C4-2B (cell line): ENCODE data around the gene CAPN7.
A peak's percentile ranks its signal among the peaks of the same experiment; 100 is the strongest.

Experiments
- H3K27ac ChIP-seq: fragments of 450-650 bp; 2 replicates; pipeline ENCODE4 v1.5.1; 2017
- ZFX ChIP-seq: fragments of 450-650 bp; IDR thresholded peaks from 2 replicates; pipeline ENCODE4 v1.6.1; 2017
- TF ChIP-seq, protein P1 (sequence below): fragments of 450-650 bp; conservative IDR thresholded peaks from 2 replicates; pipeline ENCODE4 v1.5.1; 2017; ENCODE audit warnings: mild to moderate bottlenecking

Gene CAPN7

DNA sequence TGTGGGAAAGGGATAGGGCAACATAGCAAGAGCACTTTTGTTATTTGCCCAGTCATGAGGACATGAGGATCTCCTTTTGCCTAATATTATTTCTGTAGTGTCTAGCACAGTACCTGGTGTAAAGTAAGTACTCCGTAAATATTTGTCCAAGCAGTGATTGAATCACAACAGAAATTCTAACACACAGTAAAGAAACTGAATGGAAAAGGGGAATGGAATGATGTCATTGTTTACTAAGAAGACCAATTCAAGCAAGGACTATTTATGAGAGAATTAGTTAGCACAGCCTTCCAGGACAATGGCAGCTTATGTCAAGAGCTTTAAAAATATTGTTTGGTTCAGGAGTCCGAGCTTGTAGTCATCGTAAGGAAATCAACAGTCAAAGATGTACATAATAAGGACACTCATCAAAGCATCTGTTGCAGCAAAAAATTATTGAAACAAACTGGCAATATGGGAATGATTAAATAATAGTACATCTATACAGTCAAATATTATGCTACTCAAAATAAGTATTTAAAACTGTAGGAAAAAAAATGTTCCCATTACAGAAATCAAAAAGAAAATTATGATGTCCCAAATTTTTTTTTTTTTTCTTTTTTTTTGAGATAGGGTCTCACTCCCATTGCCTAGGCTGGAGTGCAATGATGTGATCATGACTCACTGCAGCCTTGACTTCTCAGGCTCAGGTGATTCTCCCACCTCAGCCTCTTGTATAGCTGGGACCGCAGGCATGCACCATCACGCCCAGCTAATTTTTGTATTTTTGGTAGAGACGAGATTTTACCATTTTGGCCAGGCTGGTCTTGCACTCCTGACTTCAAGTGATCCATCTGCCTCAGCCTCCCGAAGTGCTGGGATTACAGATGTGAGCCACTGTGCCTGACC lies 17.9 kb downstream of the CAPN7 start:
- H3K27ac ChIP-seq, result no peak overlapping the region
- TF ChIP-seq, protein P1, sequence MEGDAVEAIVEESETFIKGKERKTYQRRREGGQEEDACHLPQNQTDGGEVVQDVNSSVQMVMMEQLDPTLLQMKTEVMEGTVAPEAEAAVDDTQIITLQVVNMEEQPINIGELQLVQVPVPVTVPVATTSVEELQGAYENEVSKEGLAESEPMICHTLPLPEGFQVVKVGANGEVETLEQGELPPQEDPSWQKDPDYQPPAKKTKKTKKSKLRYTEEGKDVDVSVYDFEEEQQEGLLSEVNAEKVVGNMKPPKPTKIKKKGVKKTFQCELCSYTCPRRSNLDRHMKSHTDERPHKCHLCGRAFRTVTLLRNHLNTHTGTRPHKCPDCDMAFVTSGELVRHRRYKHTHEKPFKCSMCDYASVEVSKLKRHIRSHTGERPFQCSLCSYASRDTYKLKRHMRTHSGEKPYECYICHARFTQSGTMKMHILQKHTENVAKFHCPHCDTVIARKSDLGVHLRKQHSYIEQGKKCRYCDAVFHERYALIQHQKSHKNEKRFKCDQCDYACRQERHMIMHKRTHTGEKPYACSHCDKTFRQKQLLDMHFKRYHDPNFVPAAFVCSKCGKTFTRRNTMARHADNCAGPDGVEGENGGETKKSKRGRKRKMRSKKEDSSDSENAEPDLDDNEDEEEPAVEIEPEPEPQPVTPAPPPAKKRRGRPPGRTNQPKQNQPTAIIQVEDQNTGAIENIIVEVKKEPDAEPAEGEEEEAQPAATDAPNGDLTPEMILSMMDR, result no peak
- no peak for TF ChIP-seq ZFX

DNA sequence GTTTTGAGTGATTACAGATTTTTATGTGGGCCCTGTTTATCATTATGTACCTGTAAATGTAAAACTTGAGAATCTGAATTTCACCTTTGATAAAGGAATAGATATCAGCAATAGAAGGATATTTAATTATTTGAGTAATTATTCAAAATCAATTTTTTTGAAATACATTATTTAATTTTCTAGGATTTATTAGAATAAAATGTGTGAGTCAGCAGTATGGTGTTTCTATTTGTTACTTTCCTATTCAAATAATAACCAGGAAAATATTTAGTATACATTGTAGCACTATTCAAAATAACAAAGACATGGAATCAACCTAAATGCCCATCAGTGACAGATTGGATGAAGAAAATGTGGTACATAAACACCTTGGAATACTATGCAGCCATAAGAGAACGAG lies 22.1 kb downstream of the CAPN7 start:
- H3K27ac ChIP-seq, result no peak overlapping the region
- TF ChIP-seq ZFX, result no peak
- TF ChIP-seq, protein P1, result no peak

DNA sequence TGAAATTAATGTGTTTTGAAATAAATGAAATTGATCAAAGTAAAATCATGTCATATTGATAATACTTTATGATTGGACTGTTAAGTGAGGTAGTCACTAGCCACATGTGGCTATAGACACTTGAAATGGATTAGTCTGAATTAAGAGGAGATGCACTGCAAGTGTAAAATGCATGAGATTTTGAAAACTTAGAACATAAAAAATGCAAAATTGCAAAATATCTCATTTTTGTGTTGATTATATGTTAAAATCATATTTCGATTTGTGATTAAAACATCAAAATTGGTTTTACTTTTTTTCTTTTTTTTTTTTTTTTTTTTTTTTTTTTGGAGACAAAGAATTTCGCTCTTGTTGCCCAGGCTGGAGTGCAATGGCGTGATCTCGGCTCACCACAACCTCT lies 23.2 kb downstream of the CAPN7 start:
- no peak overlapping the region for H3K27ac ChIP-seq

DNA sequence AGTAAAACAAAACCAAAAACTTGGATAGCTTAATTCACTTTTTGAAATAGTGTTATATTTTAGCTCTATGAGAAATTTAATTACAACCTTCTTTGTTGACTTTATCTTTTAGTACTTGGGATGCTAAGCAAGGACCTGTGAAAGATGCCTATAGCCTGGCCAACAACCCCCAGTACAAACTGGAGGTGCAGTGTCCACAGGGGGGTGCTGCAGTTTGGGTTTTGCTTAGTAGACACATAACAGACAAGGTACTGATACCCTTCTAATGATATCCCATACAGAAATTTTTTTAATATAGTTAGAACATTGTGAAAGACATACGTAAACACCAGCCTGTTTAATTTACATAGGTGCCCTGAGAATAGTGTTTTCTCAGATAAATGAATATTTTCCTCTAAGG lies 35.3 kb downstream of the CAPN7 start:
- TF ChIP-seq, protein P1, result peak; percentile 22
- no peak for TF ChIP-seq ZFX
- no peak overlapping the region for H3K27ac ChIP-seq

More for the DNA sequence above, 23.2 kb downstream of the CAPN7 start:
- no peak for TF ChIP-seq ZFX
- TF ChIP-seq, protein P1, result no peak

DNA sequence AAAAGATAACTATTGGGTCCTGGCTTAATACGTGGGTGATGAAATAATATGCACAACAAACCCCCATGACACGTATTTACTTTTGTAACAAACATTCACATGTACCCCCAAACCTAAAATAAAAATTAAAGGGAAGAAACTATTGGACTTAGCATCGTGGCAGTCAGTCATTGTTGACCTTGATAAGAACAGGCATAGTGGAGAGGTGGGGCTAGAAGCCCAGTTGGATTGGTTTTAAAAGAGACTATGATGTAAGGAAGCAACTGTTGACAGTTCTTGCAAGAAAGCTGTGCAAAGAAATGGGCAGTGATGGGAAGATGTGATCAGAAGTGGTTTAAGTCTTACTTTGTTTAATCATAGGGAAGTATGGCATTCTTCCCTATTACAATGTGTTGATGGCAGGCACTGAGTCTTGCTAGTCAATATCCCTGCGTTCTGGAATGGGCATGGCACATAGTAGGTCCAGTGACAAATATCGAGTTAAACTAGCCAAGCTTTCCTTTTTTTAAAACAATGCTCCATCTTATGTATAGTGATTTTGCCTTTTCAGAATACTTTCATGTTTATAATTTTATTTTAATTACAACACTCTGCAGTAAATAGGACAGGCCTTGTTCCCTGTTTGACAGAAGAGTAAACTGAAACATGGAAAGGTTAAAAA lies 37.9 kb downstream of the CAPN7 start:
- H3K27ac ChIP-seq, result no peak overlapping the region
- TF ChIP-seq ZFX, result no peak
- TF ChIP-seq, protein P1, result no peak

- H3K27ac ChIP-seq, result no peak overlapping the region
- TF ChIP-seq ZFX, result no peak
- TF ChIP-seq, protein P1, result no peak
Observed at GRCh38 chr3:15246186-15246585, 40.1 kb downstream of the CAPN7 start.
